GM12865 (cell line): Measurements from ENCODE around the gene DIP2B.
"Not testable (repeated sequence)": the region's sequence is repeated elsewhere in the genome, so short reads cannot be mapped to it uniquely, and the experiment has no call there.

Experiments
- DNase-seq: peaks from one replicate; pipeline ENCODE4 v3.0.0; 2010; ENCODE audit warnings: low read depth
- H3K4me3 ChIP-seq: 2 replicates; pipeline ENCODE4 v1.5.1; 2011; ENCODE audit warnings: mild to moderate bottlenecking, low read depth, low read length, control low read depth
- CTCF ChIP-seq: IDR thresholded peaks from 2 replicates; pipeline ENCODE4 v1.5.1; 2011; ENCODE audit warnings: low read length, control low read depth, low read depth, inconsistent platforms; ENCODE audit not compliant: insufficient read depth; ENCODE audit errors: missing control alignments

DIP2B gene

GRCh38 chr12:50763639-50764285 lies 259.0 kb downstream of the DIP2B start, which contains the start of gene ATF1:
Gene ATF1, plus strand, starts transcription at chr12:50764101. Its CDS starts 16,045 bp downstream, at chr12:50780146.
- no peak for TF ChIP-seq CTCF
- peak; percentile 96 for DNase-seq
- H3K4me3 ChIP-seq, result peak within 1 kb of the TSS; percentile 86

GRCh38 chr12:50764286-50765094 lies 259.7 kb downstream of the DIP2B start:
- peak; percentile 50 for DNase-seq
- peak overlapping the region; percentile 76 for H3K4me3 ChIP-seq
- no peak for TF ChIP-seq CTCF

- TF ChIP-seq CTCF, result peak; percentile 71
- DNase-seq, result peak; percentile 76
- H3K4me3 ChIP-seq, result peak overlapping the region; percentile 76
Measured at GRCh38 chr12:50765095-50765911, 260.5 kb downstream of the DIP2B start.

GRCh38 chr12:50768391-50768790 lies 263.6 kb downstream of the DIP2B start:
- no peak for TF ChIP-seq CTCF
- DNase-seq, result no peak
- no peak overlapping the region for H3K4me3 ChIP-seq

- H3K4me3 ChIP-seq, DNase-seq: not testable (repeated sequence)
Measured at GRCh38 chr12:50768813-50769212, 264.0 kb downstream of the DIP2B start.

GRCh38 chr12:50771409-50771808 lies 266.6 kb downstream of the DIP2B start:
- DNase-seq, result no peak
- no peak overlapping the region for H3K4me3 ChIP-seq
- no peak for TF ChIP-seq CTCF

- no peak for DNase-seq
- TF ChIP-seq CTCF, result no peak
- H3K4me3 ChIP-seq, result no peak overlapping the region
Measured at GRCh38 chr12:50772470-50772869, 267.7 kb downstream of the DIP2B start.
